T-helper 17 cell (primary cell): Measurements from ENCODE around the gene MAT1A. TPM values are rescaled to one million over a fixed set of nuclear protein-coding genes. Genes with fewer than 3 reads are reported as not detected.

Experiments
- total RNA-seq, 4 donors: library from RNA in 2 of 4; stranded (reverse) in 2 of 4; gene quantifications; one replicate each; pipeline ENCODE4 v1.2.3 and lab custom pipeline; 2022 to 2026

Gene MAT1A
- total RNA-seq, 2 donors from 2014 or later, result not detected

Other genes starting within 250 kb of the MAT1A start
- 10 to 100 TPM in 1 of 2 donors, 1 to 10 TPM in 1; 8.1 to 11.3 TPM for gene TMEM254, start 211.0 kb downstream of the MAT1A start, total RNA-seq
- gene PLAC9, start 156.9 kb downstream of the MAT1A start, total RNA-seq, result not detected
- 100 to 1,000 TPM; 199 to 209 TPM for gene ANXA11, start 84.1 kb downstream of the MAT1A start, total RNA-seq
- gene DYDC1, start 67.1 kb upstream of the MAT1A start, total RNA-seq, result not detected
- gene DYDC2, start 67.1 kb upstream of the MAT1A start, total RNA-seq, result not detected
- 1 to 10 TPM in 1 of 2 donors, under 1 TPM in 1; 0.94 to 1.5 TPM for gene PRXL2A, start 118.9 kb upstream of the MAT1A start, total RNA-seq
- 100 to 1,000 TPM; 118 to 139 TPM for gene TSPAN14, start 164.7 kb upstream of the MAT1A start, total RNA-seq
- under 1 TPM; 0.18 to 0.30 TPM for gene SH2D4B, start 248.2 kb upstream of the MAT1A start, total RNA-seq